ENCODE results near the gene PAN3.

PAN3 gene

GRCh38 chr13:28328271-28328607, 189.9 kb downstream of the PAN3 start:
- Histone ChIP-seq H3K27me3 (ENCODE audit: insufficient read depth, low read length) (no peaks in the 10 kb centered on the region), H3K18ac (ENCODE audit: low read length) (peak overlapping the region; percentile 8), H3K23ac (ENCODE audit: low read length) (no peak overlapping the region), H3K79me1 (ENCODE audit: low read length) (peaks cover 8% of the 10 kb centered on the region), H2BK12ac (ENCODE audit: low read length) (peak overlapping the region; percentile 78), H3K4ac (ENCODE audit: low read depth, low read length) (no peak overlapping the region), H3K27ac (ENCODE audit: low read depth, low read length) (peak overlapping the region; percentile 37), H4K12ac (ENCODE audit: low read depth, low read length) (no peak overlapping the region), H2BK5ac (ENCODE audit: low read depth, low read length, poor library complexity) (peak overlapping the region; percentile 55), H3K9ac (ENCODE audit: low read length) (no peak overlapping the region), H3K4me1 (ENCODE audit: control insufficient read depth in 1 of 2, insufficient read depth in 2 of 2, low read length in 2 of 2) (peaks cover 13 to 14% of the 10 kb centered on the region in 2 experiments), H4K8ac (ENCODE audit: low read depth, low read length) (no peak overlapping the region), H2AK5ac (ENCODE audit: low read length) (peak overlapping the region; percentile 28), H3K79me2 (ENCODE audit: control insufficient read depth, insufficient read depth, low read length, poor library complexity) (no peaks in the 10 kb centered on the region), H3K4me3 (ENCODE audit: low read depth, low read length) (no peak overlapping the region), H2BK120ac (ENCODE audit: insufficient read depth, low read length, poor library complexity) (peak overlapping the region; percentile 61), H3K36me3 (ENCODE audit: control insufficient read depth in 1 of 2, insufficient read depth in 2 of 2, low read length in 2 of 2) (no peaks in the 10 kb centered on the region), H3K9me3 (ENCODE audit: insufficient read depth, low read depth, low read length) (peaks cover 8% of the 10 kb centered on the region), H4K91ac (ENCODE audit: low read depth, low read length) (peak overlapping the region; percentile 87), H3K14ac (ENCODE audit: low read length) (peak overlapping the region; percentile 54), H3K4me2 (ENCODE audit: low read length) (no peak overlapping the region), H2AFZ (ENCODE audit: insufficient read depth, low read length, poor library complexity) (no peak overlapping the region)
- DNase-seq, result no peak
- no CpG with 5 or more reads among the region's 8 CpGs for WGBS (ENCODE audit: extremely low coverage, insufficient coverage, insufficient read length)

GRCh38 chr13:28329395-28330158, 191.2 kb downstream of the PAN3 start:
- Histone ChIP-seq H2BK5ac (ENCODE audit: low read depth, low read length, poor library complexity) (no peak overlapping the region), H3K79me1 (ENCODE audit: low read length) (peaks cover 8% of the 10 kb centered on the region), H3K36me3 (ENCODE audit: control insufficient read depth in 1 of 2, insufficient read depth in 2 of 2, low read length in 2 of 2) (no peaks in the 10 kb centered on the region), H2BK120ac (ENCODE audit: insufficient read depth, low read length, poor library complexity) (no peak overlapping the region), H2AFZ (ENCODE audit: insufficient read depth, low read length, poor library complexity) (no peak overlapping the region), H3K9me3 (ENCODE audit: insufficient read depth, low read depth, low read length) (peaks cover 8% of the 10 kb centered on the region), H3K27me3 (ENCODE audit: insufficient read depth, low read length) (no peaks in the 10 kb centered on the region), H3K4me3 (ENCODE audit: low read depth, low read length) (no peak overlapping the region), H4K8ac (ENCODE audit: low read depth, low read length) (no peak overlapping the region), H3K14ac (ENCODE audit: low read length) (no peak overlapping the region), H3K4ac (ENCODE audit: low read depth, low read length) (no peak overlapping the region), H2AK5ac (ENCODE audit: low read length) (peak overlapping the region; percentile 57), H3K4me1 (ENCODE audit: control insufficient read depth in 1 of 2, insufficient read depth in 2 of 2, low read length in 2 of 2) (peaks cover 13 to 14% of the 10 kb centered on the region in 2 experiments), H3K79me2 (ENCODE audit: control insufficient read depth, insufficient read depth, low read length, poor library complexity) (no peaks in the 10 kb centered on the region), H3K18ac (ENCODE audit: low read length) (no peak overlapping the region), H3K27ac (ENCODE audit: low read depth, low read length) (no peak overlapping the region), H3K23ac (ENCODE audit: low read length) (no peak overlapping the region), H3K9ac (ENCODE audit: low read length) (no peak overlapping the region), H4K91ac (ENCODE audit: low read depth, low read length) (no peak overlapping the region), H3K4me2 (ENCODE audit: low read length) (no peak overlapping the region), H4K12ac (ENCODE audit: low read depth, low read length) (no peak overlapping the region), H2BK12ac (ENCODE audit: low read length) (peak overlapping the region; percentile 59)
- no CpG with 5 or more reads among the region's 17 CpGs for WGBS (ENCODE audit: extremely low coverage, insufficient coverage, insufficient read length)
- peak in 1 of 2 donors; percentile 8 for DNase-seq

- H2BK12ac ChIP-seq (ENCODE audit: low read length), result no peak overlapping the region
- H3K9ac ChIP-seq (ENCODE audit: low read length), result no peak overlapping the region
These were observed 195.0 kb downstream of the PAN3 start for GRCh38 chr13:28333204-28333881.

GRCh38 chr13:28336193-28336657, 197.9 kb downstream of the PAN3 start:
- Histone ChIP-seq H2BK120ac (ENCODE audit: insufficient read depth, low read length, poor library complexity) (no peak overlapping the region), H2BK5ac (ENCODE audit: low read depth, low read length, poor library complexity) (no peak overlapping the region), H3K79me1 (ENCODE audit: low read length) (no peaks in the 10 kb centered on the region), H3K23ac (ENCODE audit: low read length) (no peak overlapping the region), H3K9me3 (ENCODE audit: insufficient read depth, low read depth, low read length) (no peaks in the 10 kb centered on the region), H3K18ac (ENCODE audit: low read length) (no peak overlapping the region), H4K12ac (ENCODE audit: low read depth, low read length) (no peak overlapping the region), H4K91ac (ENCODE audit: low read depth, low read length) (no peak overlapping the region), H3K36me3 (ENCODE audit: control insufficient read depth in 1 of 2, insufficient read depth in 2 of 2, low read length in 2 of 2) (no peaks in the 10 kb centered on the region), H3K27ac (ENCODE audit: low read depth, low read length) (no peak overlapping the region), H3K4me3 (ENCODE audit: low read depth, low read length) (no peak overlapping the region), H3K4me1 (ENCODE audit: control insufficient read depth in 1 of 2, insufficient read depth in 2 of 2, low read length in 2 of 2) (peaks cover 8 to 16% of the 10 kb centered on the region in 2 experiments), H3K14ac (ENCODE audit: low read length) (no peak overlapping the region), H4K8ac (ENCODE audit: low read depth, low read length) (no peak overlapping the region), H3K4ac (ENCODE audit: low read depth, low read length) (no peak overlapping the region), H2BK12ac (ENCODE audit: low read length) (no peak overlapping the region), H3K27me3 (ENCODE audit: insufficient read depth, low read length) (no peaks in the 10 kb centered on the region), H3K79me2 (ENCODE audit: control insufficient read depth, insufficient read depth, low read length, poor library complexity) (no peaks in the 10 kb centered on the region), H2AFZ (ENCODE audit: insufficient read depth, low read length, poor library complexity) (no peak overlapping the region), H3K9ac (ENCODE audit: low read length) (no peak overlapping the region), H3K4me2 (ENCODE audit: low read length) (no peak overlapping the region), H2AK5ac (ENCODE audit: low read length) (no peak overlapping the region)
- no CpG with 5 or more reads among the region's 3 CpGs for WGBS (ENCODE audit: extremely low coverage, insufficient coverage, insufficient read length)
- DNase-seq, result no peak

More at GRCh38 chr13:28333204-28333881, 195.0 kb downstream of the PAN3 start:
- H3K23ac ChIP-seq (ENCODE audit: low read length), result no peak overlapping the region
- H3K27me3 ChIP-seq (ENCODE audit: insufficient read depth, low read length), result no peaks in the 10 kb centered on the region
- H3K27ac ChIP-seq (ENCODE audit: low read depth, low read length), result no peak overlapping the region
- H4K91ac ChIP-seq (ENCODE audit: low read depth, low read length), result no peak overlapping the region
- H3K14ac ChIP-seq (ENCODE audit: low read length), result no peak overlapping the region
- no CpG with 5 or more reads among the region's 2 CpGs for WGBS (ENCODE audit: extremely low coverage, insufficient coverage, insufficient read length)
- H2BK5ac ChIP-seq (ENCODE audit: low read depth, low read length, poor library complexity), result no peak overlapping the region
- peaks cover 5% of the 10 kb centered on the region for H3K9me3 ChIP-seq (ENCODE audit: insufficient read depth, low read depth, low read length)
- no peaks in the 10 kb centered on the region for H3K36me3 ChIP-seq (ENCODE audit: control insufficient read depth in 1 of 2, insufficient read depth in 2 of 2, low read length in 2 of 2)
- no peak overlapping the region for H3K18ac ChIP-seq (ENCODE audit: low read length)
- DNase-seq, result no peak
- H3K4ac ChIP-seq (ENCODE audit: low read depth, low read length), result no peak overlapping the region
- peaks cover 12 to 16% of the 10 kb centered on the region in 2 experiments for H3K4me1 ChIP-seq (ENCODE audit: control insufficient read depth in 1 of 2, insufficient read depth in 2 of 2, low read length in 2 of 2)
- H3K4me2 ChIP-seq (ENCODE audit: low read length), result no peak overlapping the region
- H3K4me3 ChIP-seq (ENCODE audit: low read depth, low read length), result no peak overlapping the region
- H2AFZ ChIP-seq (ENCODE audit: insufficient read depth, low read length, poor library complexity), result no peak overlapping the region
- no peak overlapping the region for H4K8ac ChIP-seq (ENCODE audit: low read depth, low read length)
- H3K79me2 ChIP-seq (ENCODE audit: control insufficient read depth, insufficient read depth, low read length, poor library complexity), result no peaks in the 10 kb centered on the region
- H3K79me1 ChIP-seq (ENCODE audit: low read length), result peaks cover 3% of the 10 kb centered on the region
- H4K12ac ChIP-seq (ENCODE audit: low read depth, low read length), result no peak overlapping the region
- H2AK5ac ChIP-seq (ENCODE audit: low read length), result no peak overlapping the region
- H2BK120ac ChIP-seq (ENCODE audit: insufficient read depth, low read length, poor library complexity), result no peak overlapping the region

All from trophoblast cell (in vitro differentiated cells and primary cell).